RPMI8226 (cell line): ENCODE results near the gene GUK1.
A peak's percentile ranks its signal among the peaks of the same experiment; 100 is the strongest.
"Not testable (repeated sequence)": the region's sequence is repeated elsewhere in the genome, so short reads cannot be mapped to it uniquely, and the experiment has no call there.

ENCODE experiments used
- DNase-seq: peaks from one replicate; pipeline ENCODE4 v3.0.0-alpha.2; 2015

GUK1 gene

DNA sequence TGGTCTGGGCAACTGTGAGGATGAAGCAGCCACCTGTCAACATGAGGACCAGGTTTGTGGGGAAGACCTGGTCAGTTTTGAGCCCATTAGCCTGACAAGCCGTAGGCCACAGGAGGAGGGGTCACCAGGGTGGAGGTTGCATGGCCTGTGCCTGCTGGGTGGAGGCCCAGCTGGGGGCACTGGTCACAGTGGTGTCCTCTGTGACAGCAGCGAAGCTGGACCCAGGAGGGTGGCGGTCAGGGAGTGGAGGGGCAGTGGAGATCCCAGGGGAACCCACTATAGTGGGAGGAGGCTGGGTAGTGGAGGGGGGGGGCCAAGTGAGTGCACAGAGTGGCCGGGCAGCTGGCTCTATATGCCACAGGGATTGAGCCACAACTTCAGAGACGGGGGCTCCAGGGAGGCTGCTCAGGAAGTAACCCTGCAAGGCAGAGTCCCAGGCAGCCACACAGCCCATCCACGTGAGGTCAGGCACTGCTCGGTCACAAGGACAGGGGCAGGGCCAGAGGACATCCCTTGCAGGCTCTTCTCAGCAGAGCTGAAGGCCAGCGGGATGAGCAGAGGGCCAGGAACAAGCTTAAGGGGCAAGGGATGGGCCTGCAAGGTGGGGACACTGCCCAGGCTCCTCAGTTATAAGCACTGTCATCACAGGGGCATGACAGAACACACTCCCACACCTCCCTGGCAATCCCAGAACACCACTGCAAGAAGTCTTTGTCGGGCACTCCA is 34.6 kb upstream of the GUK1 start:
- no peak for DNase-seq

DNA sequence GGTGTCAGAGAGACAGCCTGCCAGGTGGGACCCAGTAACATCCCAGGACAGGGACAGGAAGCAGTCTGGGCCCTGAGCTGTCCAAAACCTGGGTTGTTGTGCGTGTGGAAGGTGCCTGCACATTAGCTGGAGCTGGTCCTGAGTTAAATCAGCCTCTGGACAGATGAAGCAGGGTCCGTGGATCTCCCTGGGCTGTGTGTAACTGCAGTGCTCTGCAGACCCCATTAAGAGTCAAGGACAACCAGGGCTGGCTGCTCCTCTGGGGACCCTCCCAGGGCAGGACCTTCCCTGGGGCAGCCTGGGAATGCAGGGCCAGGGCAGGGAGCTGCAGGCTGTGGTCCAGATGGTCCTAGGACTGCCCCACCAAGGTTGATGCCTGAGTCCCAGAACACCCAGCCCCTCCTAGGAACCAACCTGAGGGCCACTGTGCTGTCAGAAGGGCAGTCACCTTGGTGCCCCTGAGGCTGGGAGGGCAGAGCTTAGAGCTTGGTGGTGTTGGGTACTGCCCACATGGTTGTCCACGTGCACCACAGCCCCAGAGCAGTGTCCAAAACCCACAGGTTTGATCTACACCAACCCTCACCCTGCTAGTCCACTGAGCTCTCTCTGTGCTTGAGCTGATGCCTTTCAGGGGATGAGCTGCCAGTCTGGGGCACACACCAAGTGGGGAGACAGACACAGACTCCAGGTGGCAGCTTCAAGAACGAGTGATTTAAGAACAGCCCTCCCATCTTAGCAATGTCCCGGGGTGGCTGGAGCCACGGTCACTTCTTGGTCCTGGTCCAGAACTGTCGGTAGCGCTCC is 33.9 kb upstream of the GUK1 start:
- no peak for DNase-seq

GRCh38 chr1:228106800-228107054 is 33.4 kb upstream of the GUK1 start:
- no peak for DNase-seq

DNA sequence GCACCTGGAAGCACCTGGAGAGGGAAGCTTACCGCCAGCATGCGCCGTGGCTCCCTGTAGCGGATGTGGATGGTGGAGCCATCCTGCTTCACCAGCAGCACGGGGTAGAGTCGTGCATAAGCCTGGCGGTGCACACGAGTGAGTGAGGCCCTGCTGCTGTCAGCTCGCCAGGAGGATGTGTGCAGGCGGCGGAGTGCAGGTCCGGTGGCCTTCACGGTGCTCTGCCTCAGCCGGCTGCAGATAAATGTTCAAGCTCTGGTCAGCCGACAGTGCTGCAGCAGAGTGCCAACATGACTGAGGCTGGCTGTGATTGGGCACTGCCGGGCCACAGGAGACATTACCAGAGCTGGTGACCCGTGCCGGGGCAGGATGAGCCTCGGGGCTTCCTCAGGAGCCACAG is 32.4 kb upstream of the GUK1 start:
- no peak for DNase-seq

GRCh38 chr1:228108055-228108690 is 31.9 kb upstream of the GUK1 start:
- DNase-seq: no peak

DNA sequence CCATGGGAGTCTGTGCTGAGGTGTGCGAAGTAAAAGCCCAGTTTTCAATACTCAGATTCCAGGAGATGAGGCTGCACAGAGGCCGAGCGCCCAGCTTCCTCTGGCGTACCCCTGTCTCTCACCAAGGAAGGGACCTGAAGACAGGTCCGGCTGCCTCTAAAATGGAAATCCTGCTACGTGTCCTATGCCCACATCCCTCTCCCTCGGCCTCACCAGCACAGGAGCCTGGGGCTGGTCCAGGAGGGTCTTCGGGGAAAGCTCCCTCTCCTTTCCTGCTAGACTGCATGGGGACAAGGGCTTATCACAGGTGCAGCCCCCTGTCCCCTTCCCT is 31.4 kb upstream of the GUK1 start:
- DNase-seq: no peak

DNA sequence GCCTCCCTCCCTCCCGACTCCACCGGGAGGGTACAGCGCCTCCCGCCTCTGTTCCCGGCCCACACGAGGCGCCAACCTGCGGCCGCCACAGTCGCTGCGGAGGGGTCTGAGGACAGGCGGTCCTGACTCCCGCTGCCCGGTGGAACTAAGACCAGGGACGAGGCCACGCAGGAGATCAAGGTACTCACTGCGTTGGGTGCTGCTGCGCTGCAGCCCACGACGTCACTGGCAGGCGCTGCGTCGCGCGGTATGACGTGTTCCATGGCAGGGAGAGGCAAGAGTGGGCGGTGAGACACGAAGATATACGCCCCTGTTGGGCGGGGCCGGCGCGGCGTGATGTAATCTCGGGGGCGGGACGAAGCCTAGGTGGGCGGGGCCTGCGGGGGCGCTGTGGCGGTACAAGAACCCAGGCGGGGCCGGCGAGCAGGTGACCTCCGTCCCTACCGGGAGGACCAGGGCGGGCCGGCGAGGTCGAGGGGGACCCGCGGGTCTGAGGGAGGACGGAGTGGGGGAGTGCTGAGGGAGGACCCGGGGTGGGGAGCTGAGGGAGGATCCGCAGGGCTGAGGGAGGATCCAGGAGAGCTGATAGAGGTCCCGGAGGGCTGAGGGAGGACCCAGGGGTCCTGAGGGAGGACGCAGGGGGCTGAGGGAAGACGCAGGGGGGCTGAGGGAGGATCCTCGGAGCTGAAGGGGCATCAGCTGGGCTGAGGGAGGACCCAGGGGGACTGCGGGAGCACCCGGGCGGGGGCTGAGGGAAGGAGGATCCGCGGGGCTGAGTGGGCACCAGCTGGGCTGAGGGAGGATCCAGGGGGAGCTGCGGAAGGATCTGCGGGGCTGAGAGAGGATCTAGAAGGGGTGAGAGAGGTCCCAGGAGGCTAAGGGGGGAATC is 30.8 kb upstream of the GUK1 start, which contains the start of gene MRPL55:
Gene MRPL55, minus strand, starts transcription at position 227 of the 889 bp plus-strand sequence. CDS start 1,039 bp downstream, outside the sequence.
- peak; percentile 99 for DNase-seq

- no peak for DNase-seq
Observed at GRCh38 chr1:228109962-228110488, 30.1 kb upstream of the GUK1 start.

DNA sequence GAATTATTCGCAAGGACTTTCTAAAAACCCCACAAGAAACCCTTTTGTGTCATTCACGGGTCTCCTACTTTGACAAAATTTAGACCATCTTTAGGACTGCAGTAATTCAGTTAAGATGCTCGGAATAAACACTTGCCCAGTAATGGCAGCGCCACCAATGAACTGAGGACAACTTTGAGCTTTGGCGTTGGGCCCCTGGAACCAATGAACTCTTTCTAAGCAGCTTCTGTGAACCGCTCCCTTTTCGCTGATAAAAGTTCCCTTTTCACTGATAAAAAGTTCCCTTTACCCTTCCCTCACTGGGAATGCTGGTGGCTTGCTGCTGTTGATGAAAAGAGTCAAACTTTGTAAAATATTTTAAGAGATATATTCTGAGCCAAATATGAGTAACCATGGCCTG is 29.5 kb upstream of the GUK1 start:
- no peak for DNase-seq

DNA sequence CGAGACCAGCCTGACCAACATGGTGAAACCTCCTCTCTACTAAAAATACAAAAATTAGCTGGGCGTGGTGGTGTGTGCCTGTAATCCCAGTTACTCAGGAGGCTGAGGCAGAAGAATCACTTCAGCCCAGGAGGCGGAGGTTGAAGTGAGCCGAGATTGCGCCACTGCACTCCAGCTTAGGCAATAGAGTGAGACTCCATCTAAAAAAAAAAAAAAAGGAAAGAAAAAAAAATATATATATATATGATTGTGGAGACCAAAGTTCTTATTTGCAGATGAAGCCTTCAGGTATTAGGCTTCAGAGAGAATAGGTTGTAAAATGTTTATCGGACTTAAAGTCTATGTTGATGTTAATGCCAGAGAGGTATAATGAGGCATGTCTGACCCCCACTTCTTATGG is 28.8 kb upstream of the GUK1 start:
- DNase-seq: not testable (repeated sequence)

DNA sequence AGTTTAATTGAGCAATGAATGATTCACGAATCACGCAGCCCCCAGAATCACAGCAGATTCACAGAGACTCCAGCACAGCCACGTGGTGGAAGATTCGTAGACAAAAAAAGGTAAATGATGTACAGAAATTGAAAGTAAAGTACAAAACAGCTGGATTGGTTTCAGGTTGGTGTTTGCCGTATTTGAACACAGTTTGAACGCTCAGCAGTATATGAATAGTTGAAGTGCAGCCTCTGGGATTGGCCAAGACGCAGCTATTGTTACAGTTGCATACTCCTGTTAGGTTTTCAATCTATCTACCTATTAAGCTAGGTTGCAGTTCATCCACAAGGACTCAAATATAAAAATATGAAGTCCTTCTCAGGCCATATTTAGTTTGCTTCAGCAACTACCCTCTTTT is 27.9 kb upstream of the GUK1 start:
- peak; percentile 86 for DNase-seq

DNA sequence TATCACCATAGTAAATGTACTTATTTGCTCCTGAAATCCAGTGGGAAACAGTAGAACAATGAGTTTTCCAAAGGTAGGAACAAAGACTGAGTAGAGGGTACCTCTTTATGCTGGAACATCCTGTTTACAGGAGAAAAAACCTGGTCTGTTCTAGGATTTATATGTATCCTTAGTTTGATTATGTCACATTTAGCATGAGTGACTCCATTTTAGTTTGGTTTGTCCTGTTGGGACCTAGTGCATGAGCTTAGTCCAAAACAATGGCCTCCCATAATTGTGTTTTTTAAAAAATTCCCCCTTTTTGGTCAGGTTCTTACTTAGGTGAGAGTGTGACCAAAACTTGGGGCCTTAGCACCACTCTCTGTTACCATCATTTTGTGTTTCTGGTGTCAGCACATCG is 27.5 kb upstream of the GUK1 start:
- DNase-seq: no peak

DNA sequence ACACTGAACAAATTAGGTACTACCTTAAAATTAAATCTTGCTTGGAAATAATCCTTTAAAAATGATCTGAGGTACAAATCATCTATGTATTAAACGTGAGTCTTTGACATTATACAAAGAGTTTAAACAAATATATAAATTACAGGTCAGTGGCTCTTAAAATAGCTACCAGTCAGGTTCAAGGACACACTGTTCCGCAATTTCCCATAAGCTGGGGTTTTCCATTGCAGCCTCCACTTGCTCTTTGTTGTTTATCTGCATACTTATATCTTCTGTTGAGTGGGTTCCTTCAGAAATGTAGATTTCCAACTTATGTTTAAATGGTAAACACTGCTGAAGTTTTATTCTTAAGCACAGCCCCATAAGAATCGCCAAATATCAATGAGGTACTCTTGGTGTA is 25.3 kb upstream of the GUK1 start:
- no peak for DNase-seq

DNA sequence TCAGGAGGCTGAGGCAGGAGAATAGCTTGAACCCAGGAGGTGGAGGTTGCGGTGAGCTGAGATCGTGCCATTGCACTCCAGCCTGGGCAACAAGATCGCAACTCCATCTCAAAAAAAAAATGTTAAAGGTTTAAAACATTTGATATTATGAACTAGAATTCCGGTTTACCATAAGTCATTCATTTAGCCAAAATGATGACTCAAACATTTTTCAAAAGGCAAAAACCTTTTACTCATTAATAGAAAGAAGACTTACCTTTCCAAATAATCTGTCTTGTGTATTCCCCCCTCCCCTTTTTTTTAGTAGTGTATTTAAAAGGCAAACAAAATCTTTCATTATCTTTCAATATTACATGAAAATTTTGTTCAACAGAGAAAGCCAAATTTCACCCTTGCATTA is 22.7 kb upstream of the GUK1 start:
- no peak for DNase-seq

DNA sequence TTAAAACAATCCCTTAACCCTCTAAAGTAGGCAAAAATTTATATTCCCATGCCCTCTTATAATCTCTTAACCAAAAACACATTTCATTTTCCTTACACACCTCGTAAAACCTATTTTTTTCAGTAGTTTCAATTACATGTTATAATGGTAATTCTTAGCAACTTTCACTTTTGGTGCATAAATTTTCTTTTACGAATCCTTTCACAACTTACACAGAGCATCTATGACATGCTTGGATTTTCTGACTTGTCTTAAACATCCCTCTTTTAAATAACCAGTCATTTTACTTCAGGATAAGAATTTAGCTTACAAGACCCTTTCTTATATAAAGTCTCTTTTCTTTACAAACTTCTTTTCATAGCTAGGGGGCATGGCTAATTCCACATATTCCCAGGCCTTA is 22.0 kb upstream of the GUK1 start:
- no peak for DNase-seq

- DNase-seq: no peak
Observed at GRCh38 chr1:228120351-228120750, 19.7 kb upstream of the GUK1 start.

GRCh38 chr1:228120857-228121489 is 19.1 kb upstream of the GUK1 start:
- DNase-seq: peak; percentile 38

GRCh38 chr1:228122921-228123441 is 17.1 kb upstream of the GUK1 start:
- no peak for DNase-seq

DNA sequence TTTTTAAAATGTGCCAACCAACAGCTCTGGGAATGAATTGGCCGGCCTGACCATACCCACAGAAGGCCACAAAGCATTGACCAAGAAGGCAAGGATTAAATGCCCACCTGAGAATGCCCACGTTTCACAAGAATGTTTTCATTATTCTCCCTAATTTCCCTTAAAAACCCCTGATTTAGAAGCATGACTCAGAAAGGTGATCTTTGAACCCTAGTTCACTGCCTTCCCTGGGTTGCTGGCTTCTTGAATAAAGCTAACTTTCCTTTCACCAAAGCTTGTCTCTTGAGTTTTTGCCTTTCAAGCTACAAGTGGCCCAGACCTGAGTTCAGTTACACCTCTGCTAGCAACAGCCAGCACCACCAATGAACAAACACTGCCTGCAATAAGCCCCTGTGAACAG is 16.6 kb upstream of the GUK1 start:
- DNase-seq: no peak

DNA sequence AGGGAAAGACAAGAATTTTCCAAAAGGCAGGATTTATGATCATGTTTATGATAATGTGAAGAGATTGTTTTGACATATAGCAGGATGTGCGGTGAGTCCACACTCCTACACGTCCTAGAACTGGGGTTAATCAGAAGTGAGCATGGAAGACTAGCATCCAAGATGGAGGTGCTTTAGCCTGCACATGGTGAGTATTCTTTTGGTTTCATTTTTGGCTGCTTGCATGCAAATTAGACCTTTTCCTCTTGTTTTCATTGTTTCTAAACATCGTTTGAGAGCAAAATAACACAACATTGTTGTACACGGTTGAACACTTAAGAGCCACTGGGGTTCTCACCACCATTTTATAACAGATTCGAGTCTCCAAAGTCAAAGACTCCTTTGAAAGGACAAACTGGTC is 14.9 kb upstream of the GUK1 start:
- DNase-seq: no peak

- DNase-seq: no peak
Observed at GRCh38 chr1:228131766-228132165, 8.3 kb upstream of the GUK1 start.

GRCh38 chr1:228134591-228134990 is 5.5 kb upstream of the GUK1 start:
- no peak for DNase-seq
